GM12892 (cell line): Measurements from ENCODE around the gene KTN1.

ENCODE experiments used
- POLR2A ChIP-seq: IDR thresholded peaks from 2 replicates; pipeline ENCODE4 v1.6.1; 2011; ENCODE audit warnings: low read depth, low read length, control low read depth
- POLR2AphosphoS5 ChIP-seq: IDR thresholded peaks from 2 replicates; pipeline ENCODE4 v1.6.1; 2011; ENCODE audit warnings: low read depth, low read length, control low read depth
- TAF1 ChIP-seq: IDR thresholded peaks from 2 replicates; pipeline ENCODE4 v1.6.1; 2011; ENCODE audit warnings: low read depth, mild to moderate bottlenecking, control low read depth, low read length, borderline replicate concordance

- TF ChIP-seq POLR2A (no peak), TAF1 (no peak), POLR2AphosphoS5 (no peak)
Observed at GRCh38 chr14:55605793-55606192, 25.8 kb downstream of the KTN1 start.
